HL-60/S4 treated with retinoic acid at 250 ng/mL for 4 days and 3 days (cell line): ENCODE measurements around the gene DPM3.

ENCODE experiments used
- in situ Hi-C: fragments of 300-500 bp; cut with MboI; formaldehyde crosslinking; loops from 2 replicates; pipeline ENCODE4 v1.7.0; 2022; ENCODE audit warnings: low sequenced_read_pairs

The DPM3 gene

GRCh38 chr1:155176544-155177071 lies 36.3 kb upstream of the DPM3 start:
- in situ Hi-C loops, result loop anchor here (25.0 kb wide), 1 partner anchor 411 kb away; no protein-coding TSS in a partner anchor

- in situ Hi-C loops, result loop anchor here (25.0 kb wide), 1 partner anchor 411 kb away; no protein-coding TSS in a partner anchor
These were observed 35.6 kb upstream of the DPM3 start for GRCh38 chr1:155175927-155176371.

DNA sequence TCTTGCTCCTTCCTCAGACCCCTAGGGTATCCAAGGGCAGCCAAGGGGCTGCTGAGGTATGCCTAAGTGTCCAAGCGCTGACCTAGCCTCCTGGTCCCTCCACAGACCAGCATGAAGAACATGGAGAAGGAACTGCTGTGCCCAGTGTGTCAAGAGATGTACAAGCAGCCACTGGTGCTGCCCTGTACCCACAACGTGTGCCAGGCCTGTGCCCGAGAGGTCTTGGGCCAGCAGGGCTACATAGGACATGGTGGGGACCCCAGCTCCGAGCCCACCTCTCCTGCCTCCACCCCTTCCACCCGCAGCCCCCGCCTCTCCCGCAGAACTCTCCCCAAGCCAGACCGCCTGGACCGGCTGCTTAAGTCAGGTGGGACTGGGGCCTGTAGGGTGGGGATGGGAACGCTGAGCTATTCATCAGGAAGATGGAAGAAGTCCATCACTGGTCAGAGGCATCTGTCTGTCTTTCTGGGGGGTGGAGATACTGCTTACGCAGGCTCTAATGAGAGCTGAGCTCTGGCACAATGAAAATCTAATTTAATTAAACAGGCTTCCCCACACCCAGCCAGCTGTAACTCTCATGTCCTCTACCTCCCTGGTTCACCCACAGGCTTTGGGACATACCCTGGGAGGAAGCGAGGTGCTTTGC lies 35.1 kb upstream of the DPM3 start:
- in situ Hi-C loops, result loop anchor here (25.0 kb wide), 1 partner anchor 412 kb away; no protein-coding TSS in a partner anchor

GRCh38 chr1:155174324-155175280 lies 34.3 kb upstream of the DPM3 start:
- in situ Hi-C loops, result loop anchor here (25.0 kb wide), 1 partner anchor 413 kb away; no protein-coding TSS in a partner anchor

GRCh38 chr1:155173478-155174323 lies 33.4 kb upstream of the DPM3 start, which contains the start of gene TRIM46:
Gene TRIM46, plus strand, starts transcription at chr1:155173849. Its CDS starts 118 bp downstream, at chr1:155173967.
- in situ Hi-C loops, result no loop called here

DNA sequence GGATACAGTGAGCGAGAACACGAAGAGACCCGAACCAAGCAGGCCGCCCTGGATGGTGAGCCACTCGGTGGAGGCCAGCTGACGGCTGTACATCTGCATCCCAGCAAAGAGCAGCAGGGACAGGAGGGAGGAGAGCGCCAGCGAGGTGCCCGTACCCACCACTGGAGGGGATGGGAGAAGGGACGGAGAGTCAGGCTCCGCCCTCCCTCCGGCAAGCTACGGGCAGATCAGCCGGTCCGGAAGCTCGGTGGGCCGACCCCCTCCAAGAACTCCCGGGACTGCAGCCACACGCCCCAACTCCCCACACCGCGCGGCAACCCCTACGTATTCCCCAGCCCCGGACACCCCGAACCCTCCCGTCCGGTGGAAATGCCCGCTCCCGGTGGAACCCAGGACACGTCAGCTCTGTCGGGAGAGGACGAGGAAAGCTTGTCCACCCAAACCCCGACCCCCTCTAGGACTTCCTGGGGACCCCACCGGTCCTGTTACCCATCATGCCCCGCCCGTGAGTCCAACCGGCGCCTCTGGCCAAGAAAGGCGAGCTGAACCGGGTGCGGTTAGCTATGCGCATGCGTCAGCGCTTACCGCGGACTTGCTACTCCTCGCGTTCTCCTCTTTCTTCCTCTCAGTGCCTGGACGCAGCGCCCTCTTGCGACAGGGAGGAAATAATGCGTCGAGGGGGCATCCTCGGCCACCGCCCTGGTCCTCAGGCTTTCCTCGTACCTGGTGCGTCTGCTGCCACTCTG lies 32.6 kb upstream of the DPM3 start, which contains the start of gene KRTCAP2:
TSS of gene KRTCAP2 (minus strand) at position 573 of the 746 bp plus-strand sequence. CDS start at position 493, 80 bp downstream.
- in situ Hi-C loops, result no loop called here

DNA sequence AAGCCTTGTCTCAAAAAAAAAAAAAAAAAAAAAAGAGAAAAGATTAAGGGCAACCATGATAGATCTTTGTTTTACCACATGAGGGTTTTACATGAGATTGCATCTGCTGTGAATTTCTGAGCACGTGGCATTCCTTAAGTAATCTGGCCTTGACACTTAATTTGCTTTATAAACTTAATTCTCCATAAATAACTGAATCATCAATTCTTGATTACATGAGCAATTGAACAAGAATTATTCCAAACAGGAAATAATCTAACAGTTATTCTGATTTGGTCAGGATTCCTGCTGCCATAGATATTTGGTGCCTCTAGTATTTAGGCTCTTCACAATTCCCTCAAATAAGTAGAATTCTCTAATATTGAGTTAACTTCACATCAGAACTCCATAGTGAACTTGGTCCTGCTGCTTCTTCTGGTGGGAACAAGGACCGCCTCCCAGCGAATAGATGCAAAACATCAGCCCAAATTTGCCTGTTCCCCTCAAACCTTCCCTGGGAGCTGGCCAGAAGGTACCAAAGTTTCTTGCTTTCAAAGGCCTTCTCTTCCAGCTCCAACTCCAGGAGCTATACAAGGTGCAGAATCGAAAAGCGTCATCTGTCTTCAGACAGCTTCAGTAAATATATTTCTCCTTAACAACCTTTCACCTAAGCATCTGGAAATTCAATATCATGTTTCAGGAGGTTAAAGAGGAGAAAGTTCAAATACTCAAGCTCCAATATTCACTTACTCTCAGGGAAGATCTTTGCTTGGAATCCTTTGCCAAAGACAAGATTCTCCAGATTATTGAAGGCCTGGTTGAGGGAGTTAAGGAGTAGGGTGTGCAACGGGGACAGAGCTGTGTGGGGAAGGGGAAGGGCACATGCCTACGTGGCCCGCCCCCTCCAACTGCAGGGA lies 31.8 kb upstream of the DPM3 start:
- in situ Hi-C loops, result no loop called here

DNA sequence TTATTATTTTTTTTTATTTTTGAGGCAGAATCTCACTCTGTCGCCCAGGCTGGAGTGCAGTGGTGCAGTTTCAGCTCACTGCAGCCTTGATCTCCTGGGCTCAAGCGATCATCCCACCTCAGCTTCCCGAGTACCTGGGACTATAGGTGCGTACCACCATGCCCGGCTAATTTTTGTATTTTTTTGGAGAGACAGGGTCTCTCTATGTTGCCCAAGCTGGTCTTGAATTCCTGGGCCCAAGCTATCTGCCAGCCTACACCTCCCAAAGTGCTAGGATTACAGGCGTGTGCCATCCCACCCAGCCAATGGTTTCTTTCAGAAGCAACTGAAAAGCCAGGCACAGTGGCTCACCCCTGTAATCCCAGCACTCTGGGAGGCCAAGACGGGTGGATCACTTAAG lies 30.5 kb upstream of the DPM3 start:
- in situ Hi-C loops, result no loop called here

DNA sequence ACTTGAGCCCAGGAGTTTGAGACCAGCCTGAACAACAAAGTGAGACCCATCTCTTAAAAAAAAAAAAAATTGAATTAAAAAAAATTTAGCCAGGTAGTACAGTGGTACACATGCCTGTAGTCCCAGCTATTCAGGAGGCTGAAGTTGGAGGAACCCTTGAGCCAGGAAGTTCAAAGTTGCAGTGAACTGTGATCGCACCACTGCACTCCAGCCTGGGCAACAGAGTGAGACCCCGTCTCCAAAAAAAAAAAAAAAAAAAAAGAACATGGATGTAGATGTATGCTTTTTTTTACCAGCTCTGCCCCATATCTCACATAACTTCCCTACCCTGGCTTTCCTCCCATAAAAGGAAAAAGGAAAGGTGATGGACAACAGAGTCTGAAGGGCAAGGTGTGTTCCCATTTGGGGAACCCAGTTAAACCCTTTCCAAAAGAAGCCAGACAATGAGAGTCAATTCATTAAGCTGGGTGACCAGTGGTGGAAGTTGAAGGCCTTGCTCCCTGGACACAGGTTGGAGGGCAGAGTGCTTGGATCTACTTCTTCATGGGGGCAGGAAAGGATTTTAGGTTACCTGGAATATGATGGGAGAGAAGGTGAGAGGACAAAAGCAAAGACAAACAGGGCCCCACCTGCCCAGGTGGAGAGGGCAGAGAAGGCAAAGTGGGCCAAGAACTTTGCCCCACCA lies 29.9 kb upstream of the DPM3 start:
- in situ Hi-C loops, result no loop called here

- in situ Hi-C loops, result loop anchor here (5.0 kb wide), 1 partner anchor 72 kb away; no protein-coding TSS in a partner anchor
These were observed 29.2 kb upstream of the DPM3 start for GRCh38 chr1:155169541-155169940.

DNA sequence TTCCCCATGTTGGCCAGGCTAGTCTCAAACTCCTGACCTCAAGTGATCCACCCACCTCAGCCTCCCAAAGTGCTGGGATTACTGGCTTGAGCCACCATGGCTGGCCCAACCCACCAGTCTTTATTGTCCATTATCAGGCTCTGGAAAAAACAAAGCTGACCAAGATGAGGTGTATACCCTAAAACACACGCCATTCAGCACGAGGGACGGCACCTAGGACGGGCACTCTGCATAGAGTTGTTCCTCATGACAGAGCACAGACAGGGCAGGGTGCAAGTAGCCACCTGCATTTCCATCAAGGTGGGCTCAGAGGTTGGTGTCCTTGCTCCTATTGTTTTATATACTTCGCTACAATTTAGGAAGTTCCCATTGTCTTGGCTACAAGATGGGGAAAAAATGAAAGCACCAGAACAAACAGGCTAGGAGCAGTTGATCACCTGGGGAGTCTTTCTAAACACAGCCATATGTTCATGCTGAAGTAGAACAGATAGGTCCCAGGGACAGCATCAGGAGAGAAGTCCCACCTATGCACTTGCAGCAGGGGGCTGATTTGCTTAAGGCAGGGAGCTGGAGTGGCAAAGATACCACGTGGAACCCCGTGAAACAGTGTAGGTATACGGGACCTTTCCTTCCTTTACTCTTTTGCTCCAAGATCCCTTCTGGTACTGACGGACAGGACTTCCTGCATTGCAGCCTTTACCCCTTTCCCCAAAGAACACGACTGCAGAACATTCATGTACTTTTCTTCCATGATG lies 28.3 kb upstream of the DPM3 start:
- in situ Hi-C loops, result loop anchor here (5.0 kb wide), 1 partner anchor 71 kb away; no protein-coding TSS in a partner anchor

- in situ Hi-C loops, result loop anchor here (5.0 kb wide), 1 partner anchor 71 kb away; no protein-coding TSS in a partner anchor
These were observed 27.7 kb upstream of the DPM3 start for GRCh38 chr1:155168105-155168445.

GRCh38 chr1:155167166-155168104 lies 27.1 kb upstream of the DPM3 start:
- in situ Hi-C loops, result loop anchor here (5.0 kb wide), 1 partner anchor 70 kb away; no protein-coding TSS in a partner anchor

DNA sequence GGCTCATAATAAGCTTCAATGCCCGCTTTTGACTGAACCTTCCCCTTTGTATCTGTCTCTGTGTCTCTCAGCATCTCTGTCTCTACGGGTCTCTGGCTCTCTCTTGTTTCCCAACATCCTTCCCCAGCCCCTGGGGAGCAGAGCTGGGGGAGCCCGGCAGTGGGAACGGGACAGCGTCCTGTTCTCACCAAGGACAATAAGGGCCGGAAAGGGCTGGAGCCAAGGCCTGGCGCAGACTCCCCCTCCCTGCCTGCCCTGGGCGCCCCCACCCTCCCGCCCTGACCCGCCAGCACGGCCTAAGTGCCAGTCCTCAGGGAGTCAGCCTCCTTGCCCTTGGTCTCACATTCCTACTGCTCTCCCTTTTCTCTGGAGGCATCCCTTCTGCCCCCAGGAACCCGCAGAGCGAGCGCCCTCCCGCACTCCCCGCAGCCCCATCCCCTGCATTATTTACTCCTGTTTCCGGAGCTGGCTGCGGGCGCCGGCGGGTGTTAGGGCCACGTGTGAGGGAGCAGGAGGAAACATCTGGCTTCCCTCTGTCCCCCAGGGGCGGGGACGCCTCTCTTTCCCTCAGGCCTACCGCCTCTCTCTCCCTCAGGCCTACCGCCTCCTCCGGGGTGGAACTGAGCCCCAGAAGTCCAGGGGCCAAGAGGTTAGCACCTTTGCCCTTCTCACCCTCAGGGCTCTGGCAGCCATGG lies 26.3 kb upstream of the DPM3 start:
- in situ Hi-C loops, result loop anchor here (5.0 kb wide), 1 partner anchor 69 kb away; no protein-coding TSS in a partner anchor

DNA sequence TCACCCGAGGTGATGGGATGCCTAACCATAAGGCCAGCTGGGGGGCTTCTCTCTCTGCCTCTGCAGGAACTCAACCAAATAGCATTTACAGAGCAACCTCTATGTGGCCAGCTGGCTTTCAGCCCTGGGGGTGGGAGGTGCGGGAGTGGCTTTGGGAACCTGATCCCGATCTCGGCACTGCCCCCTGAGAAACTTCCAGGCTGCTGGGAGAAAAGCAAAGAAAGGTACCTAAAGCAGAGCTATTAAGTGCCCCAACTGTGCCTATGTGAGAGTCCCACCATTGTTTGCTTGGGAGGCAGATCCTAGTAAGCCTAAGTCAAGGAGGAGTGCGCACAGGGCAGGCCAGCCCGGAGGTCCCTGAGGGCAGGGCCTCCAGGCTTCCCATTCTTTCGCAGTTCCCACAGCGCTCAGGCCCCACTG lies 25.7 kb upstream of the DPM3 start:
- in situ Hi-C loops, result loop anchor here (5.0 kb wide), 1 partner anchor 69 kb away; no protein-coding TSS in a partner anchor
